HG02678 (cell line): ENCODE measurements around the gene HOXB2.
"Not testable (repeated sequence)": the region's sequence is repeated elsewhere in the genome, so short reads cannot be mapped to it uniquely, and the experiment has no call there.

ENCODE experiments used
- ATAC-seq: cut with Tn5 transposase; IDR thresholded peaks from one replicate; pipeline ENCODE4 v1.9.1; 2021; ENCODE audit warnings: mild to moderate bottlenecking, moderate library complexity; ENCODE audit not compliant: unreplicated experiment

HOXB2 gene

DNA sequence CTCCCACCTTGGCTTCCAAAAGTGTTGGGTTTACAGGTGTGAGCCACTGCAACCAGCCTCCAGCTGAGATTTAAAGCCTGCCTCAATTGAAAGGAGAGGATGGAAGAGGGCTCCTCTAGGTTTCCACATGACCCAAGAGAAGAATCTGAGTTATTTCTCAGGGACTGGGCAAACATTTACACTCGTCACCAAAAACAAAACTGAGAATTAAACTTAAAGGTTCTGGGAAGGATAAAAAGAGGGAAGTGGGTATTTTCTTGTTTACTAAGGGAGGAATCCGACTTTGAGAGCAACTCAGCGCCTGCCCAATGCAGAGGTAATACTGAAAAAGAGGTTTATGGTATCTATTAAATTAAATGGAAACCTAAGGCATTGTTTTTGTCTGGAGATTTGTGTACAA, 27.4 kb downstream of the HOXB2 start:
- no peak for ATAC-seq

DNA sequence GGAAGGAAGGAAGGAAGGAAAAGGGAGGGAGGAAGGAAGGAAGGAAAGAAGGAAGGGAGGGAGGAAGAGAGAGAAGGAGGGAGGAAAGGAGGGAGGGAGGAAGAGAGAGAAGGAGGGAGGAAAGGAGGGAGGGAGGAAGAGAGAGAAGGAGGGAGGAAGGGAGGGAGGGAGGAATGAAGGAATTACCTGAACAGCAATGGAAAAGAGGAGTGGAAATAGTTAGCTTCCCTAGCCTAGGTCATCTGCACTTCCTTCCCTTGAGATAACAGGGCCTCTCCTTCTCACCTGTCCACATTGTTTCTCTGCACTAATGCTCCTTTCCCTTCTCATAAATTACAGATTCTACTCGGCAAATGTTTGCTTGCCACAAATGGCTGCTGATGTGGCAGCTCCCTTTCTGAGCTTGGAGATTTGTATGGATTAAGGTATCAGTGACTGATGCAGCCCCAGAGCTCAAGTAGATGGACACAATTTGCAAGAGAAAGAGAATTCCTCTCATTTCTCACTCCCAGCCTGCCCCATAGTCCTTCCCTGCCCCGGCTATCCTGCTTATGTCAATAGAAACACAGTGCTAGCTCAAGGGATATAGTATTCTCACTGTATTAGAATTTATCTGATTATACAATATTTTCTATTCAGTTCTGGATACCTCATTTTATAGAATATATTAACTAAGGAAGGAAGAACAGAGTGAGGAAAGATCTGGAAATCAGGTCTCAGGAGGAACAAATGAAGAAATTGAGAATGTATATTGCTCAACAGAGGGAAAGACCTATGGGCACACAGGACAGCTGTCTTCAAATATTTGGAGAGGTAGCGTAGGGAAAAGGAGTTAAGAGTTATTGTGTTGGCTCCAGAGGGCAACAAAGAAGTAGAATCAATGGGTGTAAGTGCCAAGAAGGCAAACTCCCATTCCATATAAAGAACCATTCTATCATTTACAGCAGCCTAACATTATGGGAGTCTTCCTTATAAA, 28.7 kb downstream of the HOXB2 start:
- ATAC-seq = no peak

DNA sequence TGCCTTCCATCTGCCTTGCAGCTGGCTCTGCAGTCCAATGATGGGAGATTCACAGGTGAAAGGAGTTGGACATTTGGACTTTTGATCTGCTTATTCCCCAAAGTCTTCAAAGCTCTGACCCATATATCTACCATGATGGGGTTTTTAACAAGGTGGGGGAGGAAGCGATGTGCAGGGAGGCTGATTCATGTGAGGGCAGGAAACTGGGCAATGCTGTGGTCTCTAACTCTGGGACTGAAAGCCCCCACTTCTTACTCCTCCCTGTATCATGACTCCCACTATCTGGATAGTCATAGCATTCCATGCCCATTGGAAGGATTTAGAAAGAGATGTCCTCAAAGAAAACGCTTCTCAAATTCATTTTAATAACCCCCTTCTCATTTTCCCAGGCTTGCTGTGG, 30.4 kb downstream of the HOXB2 start:
- ATAC-seq = no peak

- ATAC-seq = peak; percentile 55
These were observed 31.0 kb downstream of the HOXB2 start for GRCh38 chr17:48513666-48514455.

GRCh38 chr17:48513097-48513496, 31.8 kb downstream of the HOXB2 start:
- ATAC-seq = no peak

GRCh38 chr17:48510761-48511604, 33.9 kb downstream of the HOXB2 start:
- peak; percentile 53 for ATAC-seq

- no peak for ATAC-seq
These were observed 34.5 kb downstream of the HOXB2 start for GRCh38 chr17:48510381-48510760.

DNA sequence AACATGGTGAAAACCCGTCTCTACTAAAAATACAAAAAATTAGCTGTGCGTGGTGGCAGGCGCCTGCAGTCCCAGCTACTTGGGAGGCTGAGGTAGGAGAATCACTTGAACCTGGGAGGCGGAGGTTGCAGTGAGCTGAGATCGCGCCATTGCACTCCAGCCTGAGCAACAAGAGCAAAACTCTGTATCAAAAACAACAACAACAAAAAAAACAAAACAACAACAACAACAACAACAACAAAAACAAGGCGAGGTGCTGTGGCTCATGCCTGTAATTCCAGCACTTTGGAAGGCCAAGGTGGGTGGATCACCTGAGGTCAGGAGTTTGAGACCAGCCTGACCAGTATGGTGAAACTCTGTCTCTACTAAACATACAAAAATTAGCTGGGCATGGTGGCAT, 35.2 kb downstream of the HOXB2 start:
- ATAC-seq = not testable (repeated sequence)

DNA sequence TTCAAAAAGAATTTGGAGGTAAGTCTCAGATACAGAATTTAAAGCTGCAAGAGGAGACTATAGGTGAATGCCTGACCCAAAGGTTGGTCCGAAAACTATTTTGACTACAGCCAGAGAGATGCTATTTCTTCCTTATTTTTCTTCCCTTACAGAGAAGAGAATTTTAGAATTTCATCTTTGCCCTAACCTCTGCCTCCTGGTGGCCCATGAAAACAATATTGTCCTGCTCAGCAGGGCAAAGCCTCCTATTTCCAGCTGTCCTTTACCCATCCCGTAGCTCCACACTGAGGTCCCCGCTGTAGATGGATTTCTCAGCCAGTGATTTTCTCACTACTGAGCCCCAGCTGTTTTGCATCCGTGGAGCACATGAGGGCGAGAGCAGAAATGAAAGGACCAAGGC, 38.7 kb downstream of the HOXB2 start:
- ATAC-seq = no peak

GRCh38 chr17:48505788-48506187, 39.1 kb downstream of the HOXB2 start:
- ATAC-seq = peak; percentile 90

DNA sequence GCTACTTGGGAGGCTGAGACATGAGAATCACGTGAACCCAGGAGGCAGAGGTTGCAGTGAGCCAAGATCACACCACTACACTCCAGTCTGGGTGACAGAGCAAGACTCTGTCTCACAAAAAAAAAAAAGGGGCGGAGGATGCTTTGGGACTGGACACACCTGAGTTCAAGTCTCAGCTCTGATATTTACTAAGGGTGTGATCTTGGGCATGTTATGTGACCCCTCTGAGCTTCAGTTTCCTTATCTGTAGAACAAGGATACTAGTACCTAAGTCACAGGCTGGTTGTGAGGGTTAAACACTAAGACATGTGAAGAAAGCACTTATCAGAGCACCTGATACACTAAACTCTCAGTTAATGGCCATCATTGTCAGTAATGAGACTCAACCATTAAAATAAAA, 40.0 kb downstream of the HOXB2 start:
- no peak for ATAC-seq

DNA sequence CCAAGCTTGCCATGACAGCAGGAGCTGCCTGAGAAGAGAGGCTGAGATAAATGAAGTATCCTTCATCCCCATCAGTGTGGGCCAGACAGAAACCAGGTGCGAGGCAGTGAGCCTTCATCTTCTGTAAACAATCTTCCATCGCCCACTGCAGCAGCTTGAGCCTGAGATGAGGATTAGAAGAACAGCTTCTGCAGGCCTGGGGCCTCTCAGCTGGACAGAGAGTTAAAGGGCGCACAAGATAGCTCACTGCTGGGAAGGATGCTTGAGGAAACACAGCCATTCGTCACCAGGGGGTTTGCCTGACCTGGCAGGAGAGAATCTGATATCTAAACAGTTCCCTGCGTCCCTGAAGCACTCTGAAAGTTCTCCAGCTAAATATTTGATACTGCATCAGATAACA, 41.2 kb downstream of the HOXB2 start:
- ATAC-seq = no peak

DNA sequence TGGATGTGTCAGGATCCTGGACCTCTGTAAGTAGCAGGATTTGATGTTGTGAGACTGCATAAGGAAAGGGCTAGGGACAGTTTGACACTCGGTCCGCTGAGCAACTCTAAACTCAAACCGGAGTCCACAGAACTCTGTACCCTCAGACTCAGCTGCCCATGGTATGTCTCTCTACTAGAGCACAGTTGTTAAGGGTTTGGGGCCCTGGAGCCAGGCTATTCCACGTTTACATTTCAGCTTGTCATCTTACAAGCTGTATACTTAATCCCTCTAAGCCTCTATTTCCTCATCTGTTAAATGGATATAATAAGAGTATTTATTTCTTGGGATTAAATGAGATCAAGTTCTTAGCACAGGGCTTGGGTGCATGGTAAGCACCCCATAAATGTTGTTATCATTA, 42.0 kb downstream of the HOXB2 start:
- no peak for ATAC-seq

- ATAC-seq = no peak
These were observed 42.6 kb downstream of the HOXB2 start for GRCh38 chr17:48502312-48502711.

DNA sequence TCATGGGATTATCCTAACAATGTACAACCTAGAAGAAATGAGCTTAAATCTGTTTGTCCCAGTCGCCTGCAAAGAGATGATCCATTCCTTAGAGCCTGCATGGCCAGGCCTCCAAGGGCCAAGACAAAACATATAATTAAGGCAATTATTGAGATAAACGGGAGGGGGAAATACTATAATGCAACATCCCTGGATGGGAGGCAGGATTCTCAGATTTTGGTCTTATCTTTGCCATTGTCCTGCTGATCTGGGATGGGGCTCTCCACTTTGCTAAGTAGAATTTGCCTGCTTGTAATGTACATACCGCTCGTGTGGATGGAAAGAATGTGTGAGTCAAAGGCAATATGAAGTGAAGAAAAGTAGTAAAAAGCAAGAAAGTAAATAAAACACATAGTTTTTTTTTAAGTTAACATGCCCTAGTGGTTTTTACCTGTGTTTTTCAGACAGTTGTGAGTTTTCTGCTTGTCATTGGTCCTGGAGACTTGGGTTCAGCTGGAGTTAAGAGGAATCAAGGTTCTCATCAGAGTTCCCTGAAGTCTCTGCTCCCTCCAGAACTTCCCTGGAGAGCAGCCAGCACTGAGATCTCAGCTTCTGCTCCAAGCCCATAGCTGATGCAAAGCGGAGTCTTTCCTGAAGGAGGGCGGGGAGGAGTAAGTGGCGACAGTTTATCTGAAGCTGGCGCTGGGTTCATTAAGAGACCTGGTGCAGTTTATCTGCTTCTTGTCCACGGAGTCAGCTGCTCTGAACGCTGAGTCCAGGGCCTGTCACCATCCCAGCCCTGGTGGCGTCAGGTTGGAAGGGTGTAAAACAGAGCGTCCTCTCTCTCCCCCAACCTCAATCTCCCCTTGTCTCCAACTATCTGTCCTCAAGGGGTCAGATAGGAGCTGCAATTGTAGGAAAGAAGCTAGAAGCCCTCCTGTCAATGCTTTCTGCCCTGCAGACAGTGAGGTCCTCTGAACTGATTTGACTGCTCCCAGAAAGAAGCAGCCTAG, 44.2 kb downstream of the HOXB2 start:
- ATAC-seq = no peak

DNA sequence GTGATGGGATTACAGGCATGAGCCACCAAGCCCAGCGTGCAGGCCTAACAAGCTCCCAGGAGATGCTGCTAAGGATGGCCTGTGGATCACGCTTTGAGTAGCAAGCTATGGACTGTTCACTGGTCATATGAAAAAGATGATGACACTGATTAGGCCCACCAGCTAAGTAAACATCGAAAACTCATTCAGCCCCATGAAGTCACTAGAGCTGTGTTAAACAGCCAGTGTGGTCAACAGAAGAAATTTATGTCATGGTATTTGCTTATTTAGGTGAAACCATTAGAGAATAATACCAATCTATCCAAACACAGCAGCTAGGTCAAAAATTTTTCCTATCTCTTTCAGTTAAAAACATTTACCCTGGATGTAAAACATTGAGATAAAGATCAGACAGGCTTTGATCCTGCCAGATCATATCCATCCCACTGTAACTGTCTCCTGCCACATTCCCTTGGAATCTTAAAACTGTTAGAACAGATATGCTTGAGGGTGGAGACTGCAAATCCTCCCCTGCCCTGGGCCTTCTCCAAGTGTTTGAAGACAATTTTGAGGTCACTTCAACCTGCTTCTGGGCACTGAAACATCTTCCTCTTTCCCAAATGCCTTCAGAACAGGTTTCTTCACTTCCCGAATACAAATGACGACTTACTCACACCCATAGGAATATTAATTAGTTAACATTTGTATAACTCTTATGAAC, 45.0 kb downstream of the HOXB2 start:
- ATAC-seq = no peak

- no peak for ATAC-seq
These were observed 45.7 kb downstream of the HOXB2 start for GRCh38 chr17:48499248-48499647.

DNA sequence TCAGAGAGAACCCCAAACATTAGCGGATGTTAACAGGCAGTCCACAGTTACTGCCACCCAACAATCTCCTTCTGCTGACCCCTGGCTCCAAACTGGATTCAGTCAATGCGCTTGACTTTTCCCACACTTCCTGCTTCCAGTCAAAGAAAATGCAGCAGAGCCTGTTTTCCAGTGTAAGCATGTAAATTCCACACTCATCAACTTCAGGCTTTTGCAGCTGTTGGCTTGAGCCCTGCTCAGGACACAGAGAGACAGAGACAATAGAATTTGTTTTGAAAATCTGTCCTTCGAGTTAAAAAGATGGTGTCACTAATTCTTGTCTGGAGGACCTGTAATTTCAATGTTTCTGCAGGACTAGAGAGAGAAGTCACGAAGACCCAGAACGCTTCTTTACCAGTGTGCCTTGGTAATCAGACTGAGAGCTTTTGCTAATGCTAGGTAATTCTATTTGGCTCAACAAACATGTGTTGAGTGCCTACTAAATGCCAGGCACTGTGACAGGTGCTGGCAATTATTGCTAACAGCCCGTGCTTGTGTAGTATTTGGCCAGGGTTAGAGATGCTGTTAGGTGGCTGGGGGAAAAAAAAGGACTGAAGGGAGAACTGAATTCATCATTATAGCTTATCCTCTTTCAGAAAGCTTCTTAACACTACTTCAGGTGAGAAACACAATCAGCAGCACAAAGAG, 46.6 kb downstream of the HOXB2 start:
- no peak for ATAC-seq

DNA sequence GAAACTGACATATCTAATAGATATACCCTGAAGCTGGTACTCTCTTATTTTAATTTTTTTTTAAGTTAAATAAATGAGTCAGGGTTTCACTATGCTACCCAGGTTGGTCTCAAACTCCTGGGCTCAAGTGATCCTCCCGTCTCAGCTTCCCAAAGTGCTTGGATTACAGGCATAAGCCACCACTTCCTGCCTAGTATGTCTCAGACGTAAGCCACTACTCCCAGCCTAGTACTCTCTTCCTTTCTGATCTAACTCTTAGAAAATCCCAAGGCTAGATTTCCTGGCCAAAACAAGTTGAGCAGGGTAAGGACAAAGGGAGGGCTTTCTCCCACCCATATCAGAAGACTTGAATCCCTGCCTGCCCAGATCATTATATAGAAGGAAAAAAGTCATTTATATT, 47.8 kb downstream of the HOXB2 start:
- no peak for ATAC-seq
